ENCODE data around the gene ZFYVE21. TPM values are rescaled to one million over a fixed set of nuclear protein-coding genes. Genes with fewer than 3 reads are reported as not detected.

ZFYVE21 gene
- total and polyA plus RNA-seq, 4 donors: 28.0 to 36.9 (median 30.8) TPM

DNA sequence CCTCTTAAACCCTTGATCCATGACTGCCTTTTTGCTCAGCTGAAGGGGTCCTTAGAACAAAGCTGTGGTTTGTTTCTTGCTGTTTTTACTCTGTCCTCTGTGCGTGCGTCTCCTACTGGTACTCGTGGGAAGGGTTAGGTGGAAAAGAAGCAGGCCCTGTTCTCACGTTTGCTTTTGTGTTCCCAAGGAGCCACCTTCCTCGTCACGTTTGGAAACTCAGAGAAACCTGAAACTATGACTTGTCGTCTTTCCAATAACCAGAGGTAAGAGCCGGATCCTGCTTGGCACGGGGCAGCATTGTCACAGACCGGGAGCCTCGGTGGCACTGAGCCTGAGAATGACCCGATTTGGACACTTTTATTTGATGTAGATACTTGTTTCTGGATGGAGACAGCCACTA, 13.1 kb downstream of the ZFYVE21 start:
- no peaks in the 10 kb centered on the region for H3K27me3 ChIP-seq (ENCODE audit: control insufficient read depth in 4 of 4, insufficient read depth in 4 of 4, low read length in 3 of 4)
- no peak overlapping the region for H3K9ac ChIP-seq (ENCODE audit: low read depth in 1 of 2, low read length in 2 of 2)
- peaks cover 0 to 14% (median 7%) of the 10 kb centered on the region in 4 donors for H3K4me1 ChIP-seq (ENCODE audit: control insufficient read depth in 4 of 4, insufficient read depth in 4 of 4, low read length in 3 of 4)
- no peak overlapping the region for H3K4me3 ChIP-seq (ENCODE audit: low read depth in 1 of 3, low read length in 3 of 3)
- peaks cover 0 to 26% (median 17%) of the 10 kb centered on the region in 4 donors for H3K36me3 ChIP-seq (ENCODE audit: control insufficient read depth in 4 of 4, insufficient read depth in 3 of 4, low read depth in 1 of 4, low read length in 3 of 4)
- 71% methylated on average over 12 of the region's 12 CpGs for WGBS
- no peak for DNase-seq (ENCODE audit: low spot score)
- H3K9me3 ChIP-seq (ENCODE audit: control insufficient read depth in 4 of 4, low read length in 3 of 4): no peaks in the 10 kb centered on the region
- H3K27ac ChIP-seq (ENCODE audit: low read depth in 1 of 2, low read length in 2 of 2): no peak overlapping the region
- TF ChIP-seq TAF1 (conservative IDR thresholded peaks at IDR 0.05): no peak
- no peak for TF ChIP-seq RXRA (IDR thresholded peaks at IDR 0.05)
- TF ChIP-seq YY1 (IDR thresholded peaks at IDR 0.05): no peak
- no peak for TF ChIP-seq EGR1 (IDR thresholded peaks at IDR 0.05; ENCODE audit: low read depth in 2 of 2)
- TF ChIP-seq, protein P1, sequence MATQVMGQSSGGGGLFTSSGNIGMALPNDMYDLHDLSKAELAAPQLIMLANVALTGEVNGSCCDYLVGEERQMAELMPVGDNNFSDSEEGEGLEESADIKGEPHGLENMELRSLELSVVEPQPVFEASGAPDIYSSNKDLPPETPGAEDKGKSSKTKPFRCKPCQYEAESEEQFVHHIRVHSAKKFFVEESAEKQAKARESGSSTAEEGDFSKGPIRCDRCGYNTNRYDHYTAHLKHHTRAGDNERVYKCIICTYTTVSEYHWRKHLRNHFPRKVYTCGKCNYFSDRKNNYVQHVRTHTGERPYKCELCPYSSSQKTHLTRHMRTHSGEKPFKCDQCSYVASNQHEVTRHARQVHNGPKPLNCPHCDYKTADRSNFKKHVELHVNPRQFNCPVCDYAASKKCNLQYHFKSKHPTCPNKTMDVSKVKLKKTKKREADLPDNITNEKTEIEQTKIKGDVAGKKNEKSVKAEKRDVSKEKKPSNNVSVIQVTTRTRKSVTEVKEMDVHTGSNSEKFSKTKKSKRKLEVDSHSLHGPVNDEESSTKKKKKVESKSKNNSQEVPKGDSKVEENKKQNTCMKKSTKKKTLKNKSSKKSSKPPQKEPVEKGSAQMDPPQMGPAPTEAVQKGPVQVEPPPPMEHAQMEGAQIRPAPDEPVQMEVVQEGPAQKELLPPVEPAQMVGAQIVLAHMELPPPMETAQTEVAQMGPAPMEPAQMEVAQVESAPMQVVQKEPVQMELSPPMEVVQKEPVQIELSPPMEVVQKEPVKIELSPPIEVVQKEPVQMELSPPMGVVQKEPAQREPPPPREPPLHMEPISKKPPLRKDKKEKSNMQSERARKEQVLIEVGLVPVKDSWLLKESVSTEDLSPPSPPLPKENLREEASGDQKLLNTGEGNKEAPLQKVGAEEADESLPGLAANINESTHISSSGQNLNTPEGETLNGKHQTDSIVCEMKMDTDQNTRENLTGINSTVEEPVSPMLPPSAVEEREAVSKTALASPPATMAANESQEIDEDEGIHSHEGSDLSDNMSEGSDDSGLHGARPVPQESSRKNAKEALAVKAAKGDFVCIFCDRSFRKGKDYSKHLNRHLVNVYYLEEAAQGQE (IDR thresholded peaks at IDR 0.05): no peak
- TF ChIP-seq, protein P2, sequence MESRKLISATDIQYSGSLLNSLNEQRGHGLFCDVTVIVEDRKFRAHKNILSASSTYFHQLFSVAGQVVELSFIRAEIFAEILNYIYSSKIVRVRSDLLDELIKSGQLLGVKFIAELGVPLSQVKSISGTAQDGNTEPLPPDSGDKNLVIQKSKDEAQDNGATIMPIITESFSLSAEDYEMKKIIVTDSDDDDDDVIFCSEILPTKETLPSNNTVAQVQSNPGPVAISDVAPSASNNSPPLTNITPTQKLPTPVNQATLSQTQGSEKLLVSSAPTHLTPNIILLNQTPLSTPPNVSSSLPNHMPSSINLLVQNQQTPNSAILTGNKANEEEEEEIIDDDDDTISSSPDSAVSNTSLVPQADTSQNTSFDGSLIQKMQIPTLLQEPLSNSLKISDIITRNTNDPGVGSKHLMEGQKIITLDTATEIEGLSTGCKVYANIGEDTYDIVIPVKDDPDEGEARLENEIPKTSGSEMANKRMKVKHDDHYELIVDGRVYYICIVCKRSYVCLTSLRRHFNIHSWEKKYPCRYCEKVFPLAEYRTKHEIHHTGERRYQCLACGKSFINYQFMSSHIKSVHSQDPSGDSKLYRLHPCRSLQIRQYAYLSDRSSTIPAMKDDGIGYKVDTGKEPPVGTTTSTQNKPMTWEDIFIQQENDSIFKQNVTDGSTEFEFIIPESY (IDR thresholded peaks at IDR 0.05): no peak
- TF ChIP-seq, protein P3, sequence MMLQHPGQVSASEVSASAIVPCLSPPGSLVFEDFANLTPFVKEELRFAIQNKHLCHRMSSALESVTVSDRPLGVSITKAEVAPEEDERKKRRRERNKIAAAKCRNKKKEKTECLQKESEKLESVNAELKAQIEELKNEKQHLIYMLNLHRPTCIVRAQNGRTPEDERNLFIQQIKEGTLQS (IDR thresholded peaks at IDR 0.05): no peak
- TF ChIP-seq, protein P4, sequence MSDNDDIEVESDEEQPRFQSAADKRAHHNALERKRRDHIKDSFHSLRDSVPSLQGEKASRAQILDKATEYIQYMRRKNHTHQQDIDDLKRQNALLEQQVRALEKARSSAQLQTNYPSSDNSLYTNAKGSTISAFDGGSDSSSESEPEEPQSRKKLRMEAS (IDR thresholded peaks at IDR 0.05): no peak
- no peak for TF ChIP-seq JUND (IDR thresholded peaks at IDR 0.05)
- TF ChIP-seq SP1 (IDR thresholded peaks at IDR 0.05): no peak
- TF ChIP-seq GABPA (IDR thresholded peaks at IDR 0.05 in 1 of 2, conservative IDR thresholded peaks at IDR 0.05 in 1 of 2): no peak
- no peak for TF ChIP-seq FOXA2 (IDR thresholded peaks at IDR 0.05)
- TF ChIP-seq NR2F2 (IDR thresholded peaks at IDR 0.05): no peak
- TF ChIP-seq RAD21 (IDR thresholded peaks at IDR 0.05): no peak
- TF ChIP-seq HNF4G (IDR thresholded peaks at IDR 0.05): no peak
- TF ChIP-seq HNF4A (conservative IDR thresholded peaks at IDR 0.05): no peak
- TF ChIP-seq, protein P5, sequence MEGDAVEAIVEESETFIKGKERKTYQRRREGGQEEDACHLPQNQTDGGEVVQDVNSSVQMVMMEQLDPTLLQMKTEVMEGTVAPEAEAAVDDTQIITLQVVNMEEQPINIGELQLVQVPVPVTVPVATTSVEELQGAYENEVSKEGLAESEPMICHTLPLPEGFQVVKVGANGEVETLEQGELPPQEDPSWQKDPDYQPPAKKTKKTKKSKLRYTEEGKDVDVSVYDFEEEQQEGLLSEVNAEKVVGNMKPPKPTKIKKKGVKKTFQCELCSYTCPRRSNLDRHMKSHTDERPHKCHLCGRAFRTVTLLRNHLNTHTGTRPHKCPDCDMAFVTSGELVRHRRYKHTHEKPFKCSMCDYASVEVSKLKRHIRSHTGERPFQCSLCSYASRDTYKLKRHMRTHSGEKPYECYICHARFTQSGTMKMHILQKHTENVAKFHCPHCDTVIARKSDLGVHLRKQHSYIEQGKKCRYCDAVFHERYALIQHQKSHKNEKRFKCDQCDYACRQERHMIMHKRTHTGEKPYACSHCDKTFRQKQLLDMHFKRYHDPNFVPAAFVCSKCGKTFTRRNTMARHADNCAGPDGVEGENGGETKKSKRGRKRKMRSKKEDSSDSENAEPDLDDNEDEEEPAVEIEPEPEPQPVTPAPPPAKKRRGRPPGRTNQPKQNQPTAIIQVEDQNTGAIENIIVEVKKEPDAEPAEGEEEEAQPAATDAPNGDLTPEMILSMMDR (IDR thresholded peaks at IDR 0.05; ENCODE audit: low read depth, low read length, missing input control): no peak
- no peak for TF ChIP-seq FOXA1 (IDR thresholded peaks at IDR 0.05)

All from liver (tissue), 9 donors.